CD4-positive, alpha-beta T cell treated with Interleukin-15 for 4 hours (primary cell): ENCODE data around the gene PLG.
"Not testable (repeated sequence)": the region's sequence is repeated elsewhere in the genome, so short reads cannot be mapped to it uniquely, and the experiment has no call there.

Experiments
- DNase-seq: peaks from one replicate; pipeline ENCODE4 v3.0.0-alpha.2; 2020; ENCODE audit warnings: low spot score

The PLG gene

DNA sequence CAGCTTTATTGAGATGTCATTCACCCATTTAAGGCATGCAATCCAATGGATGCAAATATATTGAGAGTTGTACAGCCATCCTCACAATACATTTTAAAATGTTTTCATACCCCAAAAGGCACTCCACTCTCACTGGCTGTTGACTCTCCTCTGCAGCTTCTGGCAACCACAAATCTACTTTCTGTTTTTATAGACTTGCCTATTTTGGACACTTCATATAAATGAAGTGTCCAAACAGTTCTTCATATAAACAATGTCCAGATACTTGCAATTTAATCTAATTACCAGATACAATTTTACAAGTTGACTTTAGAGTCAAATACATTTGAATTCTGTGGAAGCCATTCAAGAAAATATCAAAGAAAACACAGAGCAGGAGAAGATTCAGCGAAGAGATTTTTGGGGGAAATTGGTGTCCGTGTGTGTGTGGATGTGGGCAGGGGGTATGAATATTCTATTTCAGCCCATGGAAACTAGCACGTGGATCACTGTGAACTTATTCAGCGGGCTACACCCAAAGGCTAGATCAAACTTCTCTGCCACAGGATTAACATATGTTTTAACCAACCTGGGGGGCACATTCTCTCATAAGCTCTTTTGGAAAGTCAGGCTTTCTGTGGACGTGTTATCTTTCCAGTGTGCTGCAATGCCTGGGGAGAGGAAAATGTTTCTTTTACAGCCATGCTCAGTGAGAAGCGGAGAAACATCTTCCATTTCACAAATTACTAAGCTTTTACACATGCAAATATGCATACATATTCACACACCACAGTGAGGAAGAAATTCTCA lies 73.9 kb downstream of the PLG start:
- DNase-seq, result no peak

DNA sequence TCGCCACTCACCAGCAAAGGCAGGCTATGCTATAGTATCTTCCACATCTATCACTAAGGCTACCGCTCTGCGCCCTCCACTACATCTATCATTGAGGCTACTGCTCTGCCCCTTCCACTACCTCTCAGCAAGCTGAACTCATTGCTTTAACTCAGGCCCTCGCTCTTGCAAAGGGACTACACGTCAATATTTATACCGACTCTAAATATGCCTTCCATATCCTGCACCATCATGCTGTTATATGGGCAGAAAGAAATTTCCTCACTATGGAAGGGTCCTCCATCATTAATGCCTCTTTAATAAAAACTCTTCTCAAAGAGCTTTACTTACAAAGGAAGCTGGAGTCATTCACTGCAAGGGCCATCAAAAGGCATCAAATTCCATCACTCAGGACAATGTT lies 77.1 kb downstream of the PLG start:
- not testable (repeated sequence) for DNase-seq

DNA sequence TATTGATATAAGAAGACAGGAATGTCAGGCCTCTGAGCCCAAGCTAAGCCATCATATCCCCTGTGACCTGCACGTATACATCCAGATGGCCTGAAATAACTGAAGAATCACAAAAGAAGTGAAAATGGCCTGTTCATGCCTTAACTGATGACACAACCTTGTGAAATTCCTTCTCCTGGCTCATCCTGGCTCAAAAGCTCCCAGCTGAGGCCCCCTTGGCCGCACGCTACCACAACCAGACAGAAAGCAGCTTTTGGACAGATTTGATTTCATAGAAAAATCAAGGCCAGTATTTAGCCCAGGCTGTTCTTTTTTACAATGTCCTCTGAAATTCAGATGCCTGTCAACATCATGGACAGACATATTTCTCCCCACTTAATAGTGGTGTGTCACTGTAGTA lies 78.6 kb downstream of the PLG start:
- not testable (repeated sequence) for DNase-seq

DNA sequence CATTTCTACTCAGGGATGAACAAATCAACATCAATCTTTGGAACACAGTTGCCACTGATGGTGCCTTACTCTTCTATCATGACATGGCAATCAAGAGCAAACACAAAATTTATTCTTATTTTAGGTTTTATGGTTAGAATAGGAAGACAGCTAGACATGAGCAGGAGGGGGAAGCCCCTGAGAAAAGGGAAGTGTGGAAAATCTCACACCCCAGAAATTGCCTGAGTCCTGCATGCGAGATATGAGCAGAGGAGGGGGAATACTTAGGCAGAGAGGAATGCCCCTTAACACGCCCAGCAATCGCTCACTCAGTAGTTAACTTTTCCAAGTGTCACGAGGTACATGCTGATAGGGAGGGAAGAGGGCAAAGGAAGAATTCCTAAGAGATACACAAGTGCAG lies 79.3 kb downstream of the PLG start:
- no peak for DNase-seq

DNA sequence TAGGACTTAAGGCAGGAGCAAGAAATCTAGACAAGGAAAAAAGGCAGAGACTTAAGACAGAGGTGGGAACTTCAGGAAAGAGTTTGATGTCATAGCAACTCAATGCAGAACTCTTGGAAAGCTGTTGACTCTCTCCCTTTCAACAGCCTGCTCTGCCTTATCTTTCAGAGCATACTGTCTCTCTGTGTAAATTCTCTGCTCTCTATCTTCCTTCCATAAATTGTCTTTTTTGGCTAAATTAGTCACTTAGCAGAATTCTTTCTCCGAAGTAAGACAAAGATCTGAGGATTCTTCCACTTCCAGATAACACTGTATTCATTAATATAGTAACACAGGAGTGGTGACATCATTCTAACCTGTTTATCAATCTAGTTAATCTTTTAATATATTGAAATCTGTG lies 80.2 kb downstream of the PLG start:
- DNase-seq, result no peak

DNA sequence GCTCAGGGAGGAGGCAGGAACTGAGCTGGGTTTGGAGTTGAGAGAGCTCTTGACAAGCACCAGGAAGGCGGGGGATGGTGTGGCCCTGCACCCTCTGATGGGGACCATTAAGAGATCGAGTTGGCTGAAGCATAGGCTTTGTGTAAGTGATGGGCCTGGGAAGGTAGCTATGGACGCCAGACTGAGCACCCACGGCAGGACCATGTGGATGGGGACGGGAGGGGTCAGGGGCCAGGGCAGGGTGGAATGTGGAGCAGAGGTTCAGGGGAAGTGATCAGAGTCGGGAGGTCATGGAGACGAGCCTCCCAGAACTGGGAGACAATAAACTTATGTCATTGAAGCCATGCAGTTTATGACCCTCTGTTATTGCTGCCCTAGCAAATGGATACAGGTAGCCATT lies 81.7 kb downstream of the PLG start:
- no peak for DNase-seq

DNA sequence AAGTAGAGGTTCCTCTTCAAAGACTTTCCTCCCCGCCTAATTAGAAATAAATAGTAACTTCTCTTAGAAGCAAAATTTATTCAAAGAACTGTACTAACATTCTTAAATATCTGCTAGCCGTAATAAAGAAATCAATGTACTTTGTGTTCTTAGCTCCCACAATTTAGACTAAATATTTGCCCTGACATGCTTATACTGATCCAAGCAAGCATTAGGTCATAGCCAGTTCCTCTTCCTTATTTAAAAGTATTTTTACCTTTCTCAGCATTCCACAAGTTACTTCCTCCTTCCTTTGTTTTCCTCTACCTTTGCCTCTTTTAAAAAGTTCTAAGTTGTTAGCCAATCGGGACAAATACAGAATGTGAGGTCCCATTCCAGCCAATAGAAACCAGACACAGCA lies 86.1 kb downstream of the PLG start:
- not testable (repeated sequence) for DNase-seq

DNA sequence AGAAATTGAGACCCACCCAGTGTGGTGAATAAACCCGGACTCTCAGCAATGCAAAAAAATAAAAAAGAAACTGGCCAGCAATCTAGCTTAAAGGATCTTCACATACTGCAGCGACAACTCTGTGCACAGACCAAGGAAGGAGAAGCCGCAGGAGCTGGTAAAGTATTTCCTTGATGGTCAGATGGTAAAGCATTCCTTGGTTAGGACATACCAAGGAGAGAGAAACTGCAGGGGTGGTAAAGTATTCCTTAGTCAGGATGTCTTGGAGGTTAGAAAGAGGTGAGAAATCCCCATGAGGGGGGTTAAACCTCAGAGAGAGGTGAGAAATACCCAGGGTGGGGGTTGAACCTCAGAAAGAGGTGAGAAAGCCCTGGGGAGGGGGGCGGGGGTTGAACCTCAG lies 86.8 kb downstream of the PLG start:
- no peak for DNase-seq

DNA sequence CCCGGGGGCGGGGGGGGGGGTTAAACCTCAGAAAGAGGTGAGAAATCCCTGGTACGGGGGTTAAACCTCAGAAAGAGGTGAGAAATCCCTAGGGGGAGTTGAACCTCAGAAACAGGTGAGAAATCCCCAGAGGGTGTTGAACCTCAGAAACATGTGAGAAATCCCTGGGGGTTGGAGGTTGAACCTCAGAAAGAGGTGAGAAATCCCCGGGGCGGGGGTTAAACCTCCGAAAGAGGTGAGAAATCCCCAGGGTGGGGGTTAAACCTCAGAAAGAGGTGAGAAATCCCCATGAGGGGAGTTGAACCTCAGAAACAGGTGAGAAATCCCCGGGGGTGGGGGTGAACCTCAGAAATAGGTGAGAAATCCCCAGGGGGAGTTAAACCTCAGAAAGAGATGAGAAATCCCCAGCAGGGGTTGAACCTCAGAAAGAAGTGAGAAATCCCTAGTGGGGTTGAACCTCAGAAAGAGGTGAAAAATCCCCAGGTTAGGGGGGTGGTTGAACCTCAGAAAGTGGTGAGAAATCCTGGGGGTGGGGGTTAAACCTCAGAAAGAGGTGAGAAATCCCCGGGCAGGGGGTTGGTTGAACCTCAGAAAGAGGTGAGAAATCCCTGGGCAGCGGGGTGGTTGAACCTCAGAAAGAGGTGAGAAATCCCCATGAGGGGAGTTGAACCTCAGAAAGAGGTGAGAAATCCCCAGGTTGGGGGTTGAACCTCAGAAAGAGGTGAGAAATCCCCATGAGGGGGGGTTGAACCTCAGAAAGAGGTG lies 87.4 kb downstream of the PLG start:
- no peak for DNase-seq

DNA sequence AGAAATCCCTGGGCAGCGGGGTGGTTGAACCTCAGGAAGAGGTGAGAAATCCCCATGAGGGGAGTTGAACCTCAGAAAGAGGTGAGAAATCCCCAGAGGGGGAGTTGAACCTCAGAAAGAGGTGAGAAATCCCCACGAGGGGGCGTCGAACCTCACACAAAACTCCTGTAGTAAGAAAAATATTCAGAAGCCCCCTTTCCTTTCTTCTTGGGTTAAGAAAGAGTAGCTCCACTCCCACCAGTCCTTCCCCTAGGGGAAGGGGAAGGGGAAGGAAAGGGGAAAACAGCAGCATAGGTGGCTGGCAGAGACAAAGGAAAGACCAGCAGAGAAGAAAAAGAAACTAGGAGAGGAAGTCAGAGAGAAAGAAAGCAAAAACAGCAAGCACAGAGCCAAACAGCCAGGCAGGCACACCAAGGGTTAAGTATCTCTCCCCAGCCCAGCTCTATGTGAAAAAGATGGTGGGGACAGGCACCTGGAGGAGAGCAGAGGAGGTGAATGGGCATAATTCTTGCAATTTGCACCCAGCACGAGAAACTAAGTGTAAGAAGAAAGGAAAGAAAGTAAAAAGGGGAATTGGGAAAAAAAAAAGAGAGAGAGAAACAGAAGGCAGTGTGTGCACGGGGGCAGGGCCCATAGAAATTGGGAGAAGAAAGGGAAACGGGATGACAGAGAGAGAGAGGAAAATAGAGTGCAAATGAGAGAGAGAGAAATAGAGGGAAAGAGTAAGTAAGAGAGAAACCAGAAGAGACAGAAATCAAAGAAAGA lies 88.2 kb downstream of the PLG start:
- no peak for DNase-seq

DNA sequence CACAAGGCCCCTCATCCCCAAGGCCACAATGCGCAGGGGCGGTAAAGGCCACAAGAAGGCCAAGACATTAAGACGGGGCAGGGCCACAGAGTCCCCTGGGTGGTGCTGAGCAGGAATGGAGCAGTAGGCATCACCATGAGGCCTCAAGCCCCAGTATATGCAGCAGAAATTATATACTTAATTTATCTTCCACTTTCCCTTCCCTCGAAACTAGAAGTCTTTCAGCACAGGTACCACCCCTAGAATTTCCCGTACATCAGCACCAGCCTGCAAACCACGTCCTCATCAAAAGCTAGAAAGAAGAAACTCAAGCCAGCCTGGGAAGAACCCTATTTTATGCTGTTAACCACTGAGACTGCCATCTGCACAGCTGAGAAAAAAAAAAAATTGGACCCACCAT lies 89.4 kb downstream of the PLG start:
- no peak for DNase-seq

DNA sequence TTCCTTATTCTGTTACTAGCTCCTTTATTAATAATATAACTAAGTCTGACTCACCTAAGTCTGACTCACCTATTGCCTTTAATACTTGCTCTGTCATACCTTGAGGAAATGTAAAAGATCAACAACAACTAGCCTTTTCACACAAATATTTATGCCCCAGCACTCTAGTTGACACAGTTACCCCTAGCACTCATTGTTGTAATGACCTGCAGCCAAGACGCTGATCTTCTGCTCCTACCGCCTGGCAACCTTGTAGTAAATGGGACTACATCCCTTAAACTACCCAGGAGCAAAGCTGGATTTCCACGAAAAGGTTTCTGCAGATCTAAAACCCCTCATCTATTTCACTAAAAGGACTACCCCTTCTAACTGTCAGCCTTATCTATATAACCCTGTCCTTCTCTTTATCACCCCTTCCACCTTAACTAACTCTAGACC lies 90.0 kb downstream of the PLG start:
- no peak for DNase-seq

DNA sequence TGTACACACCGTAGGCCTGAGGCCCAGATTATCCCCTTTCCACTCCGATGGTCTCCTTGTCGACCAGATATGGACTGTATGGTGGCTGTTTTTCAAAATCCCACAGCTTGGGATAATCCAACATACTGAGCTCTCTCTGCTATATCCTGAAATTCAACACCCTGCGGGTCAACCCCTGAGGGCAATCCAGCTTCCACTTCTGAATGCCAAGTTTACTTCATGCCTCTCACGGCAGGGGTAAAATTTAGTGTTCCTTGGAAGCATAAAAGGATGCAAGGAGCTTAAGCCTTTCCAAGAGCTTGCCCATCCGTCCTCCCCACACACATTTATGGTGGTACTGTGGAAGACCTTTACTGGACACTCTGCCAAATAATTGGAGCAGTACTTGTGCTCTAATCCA lies 90.7 kb downstream of the PLG start:
- no peak for DNase-seq

DNA sequence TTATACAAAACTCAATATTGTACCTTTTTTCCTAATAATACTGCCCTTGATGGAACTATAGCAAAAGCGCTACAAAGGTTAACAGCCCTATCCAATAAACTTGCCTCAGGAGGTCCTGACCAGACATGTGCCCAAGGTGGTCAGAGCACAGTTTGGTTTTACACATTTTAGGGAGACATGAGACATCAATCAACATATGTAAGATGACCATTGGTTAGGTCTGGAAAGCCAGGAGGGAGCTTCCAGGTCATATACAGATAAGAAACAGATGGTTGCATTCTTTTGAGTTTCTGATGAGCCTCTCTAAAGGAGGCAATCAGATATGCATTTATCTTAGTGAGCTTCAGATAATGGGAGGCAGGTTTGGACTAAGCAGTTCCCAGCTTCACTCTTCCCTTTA lies 91.6 kb downstream of the PLG start:
- no peak for DNase-seq

DNA sequence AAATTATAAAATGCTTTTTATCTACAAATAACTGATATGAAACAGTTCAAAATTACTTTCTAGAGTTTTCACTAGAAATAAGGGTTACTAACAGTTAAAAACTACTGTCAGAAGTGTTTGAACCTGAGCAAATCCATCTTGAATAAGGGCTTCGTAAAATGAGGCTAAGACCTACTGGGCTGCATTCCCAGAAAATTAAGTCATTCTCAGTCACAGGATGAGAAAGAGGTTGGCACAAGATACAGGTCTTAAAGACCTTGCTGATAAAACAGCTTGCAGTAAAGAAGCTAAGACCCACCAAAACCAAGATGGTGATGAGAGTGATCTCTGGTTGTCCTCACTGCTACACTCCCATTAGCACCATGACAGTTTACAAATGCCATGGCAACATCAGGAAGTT lies 93.7 kb downstream of the PLG start:
- no peak for DNase-seq

DNA sequence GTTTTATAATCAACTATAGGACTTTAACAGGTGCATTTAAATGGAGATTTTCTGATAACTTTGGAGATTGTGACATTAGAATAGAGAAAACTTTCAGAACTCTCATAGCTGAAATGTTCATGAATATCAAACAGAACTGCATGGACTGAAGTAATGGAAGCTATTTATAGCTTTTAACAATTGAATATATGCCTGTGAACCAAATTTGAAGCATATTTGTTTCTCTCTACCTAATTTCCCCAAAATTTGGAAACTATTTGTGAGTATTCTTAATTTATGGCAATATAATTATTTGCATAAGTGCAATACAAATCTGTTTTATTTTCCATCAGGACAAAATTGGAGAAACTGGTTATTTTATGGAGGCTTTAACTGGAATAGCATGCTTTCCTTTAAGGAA lies 96.6 kb downstream of the PLG start:
- DNase-seq, result no peak

DNA sequence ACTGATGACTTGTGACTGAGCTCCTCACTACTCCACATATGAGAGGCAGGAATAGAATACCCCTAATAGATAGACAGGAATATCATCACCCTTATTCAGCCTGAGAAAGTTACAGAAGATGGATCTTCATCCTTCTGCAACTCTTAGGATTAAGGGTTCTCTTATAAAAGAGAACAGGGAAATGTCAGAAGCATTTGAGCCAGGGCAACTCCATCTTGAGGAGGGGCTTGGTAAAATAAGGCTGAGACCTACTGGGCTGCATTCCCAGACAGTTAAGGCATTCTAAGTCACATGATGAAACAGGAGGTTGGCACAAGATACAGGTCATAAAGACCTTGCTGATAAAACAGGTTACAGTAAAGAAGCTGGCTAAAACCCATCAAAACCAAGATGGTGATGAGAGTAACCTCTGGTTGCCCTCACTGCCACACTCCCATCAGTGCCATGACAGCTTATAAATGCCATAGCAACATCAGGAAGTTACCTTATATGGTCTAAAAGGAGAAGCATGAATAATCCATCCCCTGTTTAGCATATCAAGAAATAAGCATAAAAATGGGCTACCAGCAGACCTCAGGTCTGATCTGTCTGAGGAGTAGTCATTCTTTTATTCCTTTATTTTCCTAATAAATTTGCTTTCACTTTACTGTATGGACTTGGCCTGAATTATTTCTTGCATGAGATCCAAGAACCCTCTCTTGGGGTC lies 97.9 kb downstream of the PLG start:
- no peak for DNase-seq

DNA sequence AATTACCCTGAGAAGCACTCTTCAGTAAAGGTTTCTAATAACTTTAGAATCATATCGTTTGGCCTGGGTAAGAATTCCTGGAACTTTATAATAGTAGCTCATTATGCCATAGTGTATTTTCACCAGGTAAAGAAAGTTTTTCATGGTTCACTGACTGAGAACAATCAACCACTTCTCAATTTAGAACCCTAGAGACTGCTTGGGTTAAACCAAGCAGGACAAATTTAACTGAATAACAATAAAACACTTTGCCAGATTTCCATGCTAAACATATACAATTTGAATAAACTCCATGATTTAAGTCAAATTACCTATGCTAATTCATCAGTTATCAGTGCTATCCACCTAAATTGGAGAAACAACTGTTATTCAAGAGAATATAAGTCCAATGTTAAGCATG lies 99.4 kb downstream of the PLG start:
- no peak for DNase-seq

DNA sequence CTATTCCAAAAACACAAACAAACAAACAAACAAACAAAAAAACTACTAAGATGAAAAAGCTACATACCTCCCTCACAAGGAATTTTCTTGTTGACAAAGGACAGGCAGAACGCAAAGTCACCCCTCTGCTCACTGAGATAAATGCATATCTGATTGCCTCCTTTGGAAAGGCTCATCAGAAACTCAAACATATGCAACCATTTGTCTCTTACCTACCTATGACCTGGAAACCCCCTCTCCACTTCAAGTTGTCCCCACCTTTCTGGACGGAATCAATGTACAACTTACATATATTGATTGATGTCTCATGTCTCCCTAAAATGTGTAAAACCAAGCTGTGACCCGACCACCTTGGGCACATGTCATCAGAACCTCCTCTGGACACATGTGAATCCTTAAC lies 100.0 kb downstream of the PLG start:
- DNase-seq, result not testable (repeated sequence)
